ENCODE results near the gene IGF2R.
"Not testable (repeated sequence)": the region's sequence is repeated elsewhere in the genome, so short reads cannot be mapped to it uniquely, and the experiment has no call there.

Gene IGF2R

DNA sequence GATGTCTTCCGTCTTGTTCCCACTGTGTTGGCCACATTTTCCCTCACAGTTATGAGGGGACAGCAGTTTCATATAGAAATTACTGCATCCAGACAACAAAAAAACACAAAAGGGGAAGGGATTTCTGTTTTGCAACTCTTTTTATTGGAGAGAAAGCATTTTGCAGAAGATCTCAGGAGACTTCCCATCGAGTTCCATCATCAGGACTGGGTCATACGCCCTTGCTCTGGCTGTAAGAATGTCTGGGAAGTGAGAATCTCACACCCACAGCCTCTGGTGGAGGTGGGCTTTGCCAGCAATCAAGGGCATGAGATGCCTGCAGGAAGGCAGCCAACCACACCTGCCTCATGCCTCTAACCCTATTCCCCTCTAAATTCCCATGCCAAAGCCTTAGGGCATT lies 5.8 kb upstream of the IGF2R start:
- TF ChIP-seq CTCF (IDR thresholded peaks at IDR 0.05; ENCODE audit: low read depth, low read length): no peak
- H3K4me3 ChIP-seq (ENCODE audit: low read depth, low read length): no peak overlapping the region

DNA sequence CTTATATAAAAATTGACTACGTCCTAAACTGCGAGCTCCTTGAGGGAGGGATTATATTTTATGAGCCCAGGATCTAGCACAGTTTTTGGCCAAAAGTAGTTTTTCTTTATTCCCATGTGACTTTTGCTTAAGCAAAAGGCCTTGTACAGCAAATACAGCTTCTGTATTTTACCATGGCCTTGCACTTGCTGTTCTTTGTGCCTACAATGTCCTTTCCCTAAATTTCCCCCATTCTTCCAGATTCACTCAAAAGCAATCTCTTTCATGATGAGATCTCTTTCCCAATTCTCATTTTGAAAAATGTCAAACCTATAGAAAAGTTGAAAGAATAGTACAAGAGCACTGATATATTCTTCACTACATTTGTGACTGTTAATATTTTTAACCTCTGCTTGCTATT lies 4.8 kb upstream of the IGF2R start:
- TF ChIP-seq CTCF (IDR thresholded peaks at IDR 0.05; ENCODE audit: low read depth, low read length): no peak

DNA sequence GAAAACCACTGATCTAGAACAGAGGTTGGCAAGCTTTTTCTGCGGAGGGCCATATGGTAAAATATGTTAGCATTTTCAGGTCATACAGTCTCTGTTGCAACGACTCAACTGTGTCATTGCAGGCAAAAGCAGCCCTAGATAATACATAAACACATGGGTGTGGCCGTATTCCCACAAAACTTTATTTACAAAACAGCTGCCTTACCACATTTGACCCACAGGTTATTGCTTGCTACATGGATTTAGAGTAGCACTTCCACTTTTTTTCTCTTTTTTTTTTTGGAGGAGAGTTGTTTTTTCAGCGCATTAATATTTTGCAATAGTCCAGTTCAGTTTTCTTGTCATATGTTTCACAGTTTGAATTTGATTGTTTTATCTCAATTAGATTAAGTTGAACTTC lies 2.5 kb upstream of the IGF2R start:
- no peak overlapping the region for H3K4me3 ChIP-seq (ENCODE audit: low read depth, low read length)
- TF ChIP-seq CTCF (IDR thresholded peaks at IDR 0.05; ENCODE audit: low read depth, low read length): no peak

More for the DNA sequence above, 4.8 kb upstream of the IGF2R start:
- H3K4me3 ChIP-seq (ENCODE audit: low read depth, low read length): no peak overlapping the region

GRCh38 chr6:159966981-159967380 lies 1.9 kb upstream of the IGF2R start:
- H3K4me3 ChIP-seq (ENCODE audit: low read depth, low read length): no peak overlapping the region
- no peak for TF ChIP-seq CTCF (IDR thresholded peaks at IDR 0.05; ENCODE audit: low read depth, low read length)

DNA sequence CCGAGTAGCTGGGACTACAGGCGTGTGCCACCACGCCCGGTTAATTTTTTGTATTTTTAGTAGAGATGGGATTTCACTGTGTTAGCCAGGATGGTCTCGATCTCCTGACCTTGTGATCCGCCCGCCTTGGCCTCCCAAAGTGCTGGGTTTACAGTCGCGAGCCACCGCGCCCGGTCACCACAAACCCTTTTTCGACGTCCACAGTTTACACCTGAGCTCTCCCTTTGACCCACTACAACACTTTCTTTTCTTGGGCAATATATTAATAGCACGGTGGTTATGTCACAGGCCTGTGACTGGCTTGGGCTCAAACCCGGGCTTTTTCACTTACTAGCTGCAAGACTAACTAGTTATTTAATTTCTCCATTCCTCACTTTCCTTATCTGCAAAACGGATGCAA lies 1.3 kb upstream of the IGF2R start:
- not testable (repeated sequence) for H3K4me3 ChIP-seq (ENCODE audit: low read depth, low read length)

GRCh38 chr6:159969204-159969912 lies 476 bp downstream of the IGF2R start:
- no peak for TF ChIP-seq CTCF (IDR thresholded peaks at IDR 0.05; ENCODE audit: low read depth, low read length)
- peak overlapping the region; percentile 75 for H3K4me3 ChIP-seq (ENCODE audit: low read depth, low read length)

DNA sequence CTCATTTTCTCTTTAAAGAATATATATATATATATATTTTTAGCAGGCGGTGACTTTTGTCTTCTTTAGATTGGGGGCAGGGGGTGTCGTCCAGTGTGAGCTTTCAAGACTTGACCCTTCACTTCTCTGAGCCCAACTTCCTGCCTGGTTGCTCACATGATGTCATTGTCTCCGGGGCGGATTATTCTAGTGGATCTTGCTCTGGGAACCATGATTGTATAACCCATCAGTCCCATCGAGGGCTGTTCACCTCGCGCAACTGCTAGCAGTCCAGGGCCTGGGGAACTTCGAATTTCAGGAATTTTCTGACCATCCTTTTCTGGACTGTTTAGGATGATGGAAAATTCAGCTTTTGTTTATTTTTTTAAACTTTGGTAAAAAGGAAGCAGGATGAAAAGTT lies 1.0 kb downstream of the IGF2R start:
- no peak for TF ChIP-seq CTCF (IDR thresholded peaks at IDR 0.05; ENCODE audit: low read depth, low read length)
- peak overlapping the region; percentile 75 for H3K4me3 ChIP-seq (ENCODE audit: low read depth, low read length)

DNA sequence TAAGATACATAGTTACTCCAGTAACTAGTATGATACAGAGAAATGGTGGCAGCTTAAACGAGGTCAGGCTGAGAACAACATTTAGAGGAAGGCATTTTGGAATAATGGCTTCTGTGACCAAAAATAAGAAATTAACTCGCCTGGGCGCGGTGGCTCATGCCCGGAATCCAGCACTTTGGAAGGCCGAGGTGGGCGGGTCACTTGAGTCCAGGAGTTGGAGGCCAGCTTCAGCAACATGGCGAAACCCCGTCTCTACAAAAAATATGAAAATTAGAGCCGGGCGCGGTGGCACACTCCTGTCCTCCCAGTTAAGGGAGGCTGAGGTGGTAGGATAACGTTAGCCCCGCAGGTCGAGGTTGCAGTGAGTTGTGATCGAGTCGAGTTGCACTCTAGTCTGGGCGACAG lies 1.8 kb downstream of the IGF2R start:
- TF ChIP-seq CTCF (IDR thresholded peaks at IDR 0.05; ENCODE audit: low read depth, low read length): no peak
- H3K4me3 ChIP-seq (ENCODE audit: low read depth, low read length): peak overlapping the region; percentile 75

All from WI38 (cell line).